Measurements from ENCODE around the gene TNS3.

- TF ChIP-seq POLR2AphosphoS5 (IDR thresholded peaks at IDR 0.05; ENCODE audit: borderline replicate concordance, low read depth, low read length) = no peak
- no peak for TF ChIP-seq EZH2 (IDR thresholded peaks at IDR 0.05)
- TF ChIP-seq FOXP2 (optimal IDR thresholded peaks at IDR 0.05; ENCODE audit: control extremely low read depth, extremely low read length, insufficient read depth) = no peak
Measured at GRCh38 chr7:47553309-47553708, 28.6 kb downstream of the TNS3 start.
